H1 (cell line): Measurements from ENCODE around the gene FLVCR1.

Experiments used
- ATF3 ChIP-seq: IDR thresholded peaks from 2 replicates; pipeline ENCODE4 v1.6.1; 2011; ENCODE audit warnings: low read depth, mild to moderate bottlenecking, low read length; ENCODE audit not compliant: insufficient read depth
- CBX8 ChIP-seq: fragments of 300-800, 300-1000 bp; sonication (generic); IDR thresholded peaks from 2 replicates; pipeline ENCODE4 v1.7.1; 2016; ENCODE audit warnings: low read depth, low read length, borderline replicate concordance
- CTCF ChIP-seq, 3 experiments: IDR thresholded peaks; 1 replicate in 2 of 3; 2 replicates in 1 of 3; pipeline versions ENCODE4 v1.5.1 to v1.6.1; 2011; ENCODE audit warnings: low read length in 3 of 3, mild to moderate bottlenecking in 3 of 3, inconsistent platforms in 2 of 3, low read depth in 1 of 3, moderate library complexity in 1 of 3; ENCODE audit not compliant: insufficient read depth in 1 of 3; ENCODE audit errors: control extremely low read depth in 1 of 3
- EP300 ChIP-seq, 2 experiments: IDR thresholded peaks; 1 replicate in 1 of 2; 2 replicates in 1 of 2; pipeline ENCODE4 v1.6.1; 2011 to 2012; ENCODE audit warnings: low read depth in 2 of 2, low read length in 2 of 2, mild to moderate bottlenecking in 2 of 2, borderline replicate concordance in 1 of 2, inconsistent platforms in 1 of 2, moderate library complexity in 1 of 2
- EZH2 ChIP-seq: fragments of 200-600 bp; sonication (generic); IDR thresholded peaks from 2 replicates; pipeline ENCODE4 v1.7.1; 2012; ENCODE audit warnings: low read depth, mild to moderate bottlenecking, moderate library complexity, low read length, inconsistent platforms; ENCODE audit not compliant: severe bottlenecking
- GABPA ChIP-seq: IDR thresholded peaks from 2 replicates; pipeline ENCODE4 v1.6.1; 2011; ENCODE audit warnings: mild to moderate bottlenecking, low read length, moderate library complexity, borderline replicate concordance; ENCODE audit not compliant: insufficient read depth
- MAX ChIP-seq: IDR thresholded peaks from 2 replicates; pipeline ENCODE4 v1.6.1; 2012; ENCODE audit warnings: inconsistent platforms
- POLR2A ChIP-seq, 2 experiments: IDR thresholded peaks; 1 replicate in 1 of 2; 2 replicates in 1 of 2; pipeline ENCODE4 v1.6.1; 2011; ENCODE audit warnings: low read depth in 2 of 2, low read length in 2 of 2, mild to moderate bottlenecking in 2 of 2; ENCODE audit errors: control extremely low read depth in 1 of 2
- POLR2AphosphoS5 ChIP-seq: IDR thresholded peaks from 2 replicates; pipeline ENCODE4 v1.6.1; 2011; ENCODE audit warnings: low read depth, low read length
- SIN3A ChIP-seq, 2 experiments: IDR thresholded peaks in 1 of 2; conservative IDR thresholded peaks in 1 of 2; 2 replicates each; pipeline ENCODE4 v1.6.1; 2011 to 2012; ENCODE audit warnings: low read length in 2 of 2, improper control_type of control experiment in 1 of 2, low read depth in 1 of 2, mild to moderate bottlenecking in 1 of 2
- SUZ12 ChIP-seq: fragments of 200-600 bp; sonication (generic); IDR thresholded peaks from 2 replicates; pipeline ENCODE4 v1.6.1; 2012; ENCODE audit warnings: mild to moderate bottlenecking, inconsistent platforms, low read length, moderate library complexity, mixed read lengths
- TCF12 ChIP-seq: IDR thresholded peaks from 2 replicates; pipeline ENCODE4 v1.6.1; 2011; ENCODE audit warnings: low read depth, mild to moderate bottlenecking, low read length

GRCh38 chr1:212824201-212824600 is 33.9 kb upstream of the FLVCR1 start:
- no peak for TF ChIP-seq CBX8
- TF ChIP-seq CTCF (IDR thresholded peaks at IDR 0.05; ENCODE audit: control extremely low read depth in 1 of 3, insufficient read depth in 1 of 3, low read depth in 1 of 3, low read length in 3 of 3): no peak
- TF ChIP-seq SIN3A (conservative IDR thresholded peaks at IDR 0.05 in 1 of 2, IDR thresholded peaks at IDR 0.05 in 1 of 2; ENCODE audit: low read depth in 1 of 2, low read length in 2 of 2): no peak
- TF ChIP-seq EP300 (IDR thresholded peaks at IDR 0.05; ENCODE audit: borderline replicate concordance in 1 of 2, low read depth in 2 of 2, low read length in 2 of 2): no peak
- no peak for TF ChIP-seq TCF12
- no peak for TF ChIP-seq GABPA
- no peak for TF ChIP-seq EZH2
- TF ChIP-seq POLR2A (IDR thresholded peaks at IDR 0.05; ENCODE audit: control extremely low read depth in 1 of 2, low read depth in 2 of 2, low read length in 2 of 2): no peak
- no peak for TF ChIP-seq ATF3
- TF ChIP-seq SUZ12: no peak
- TF ChIP-seq POLR2AphosphoS5: no peak
- TF ChIP-seq MAX: no peak
